DND-41 (cell line): Measurements from ENCODE around the gene PPP3CA.

Source experiments
- ATAC-seq: fragments of 200-7000 bp; cut with Tn5 transposase; 3 replicates; pipeline ENCODE4 v1.9.1; 2021; ENCODE audit warnings: low read depth; ENCODE audit not compliant: insufficient read depth
- DNase-seq: peaks from one replicate; pipeline ENCODE4 v3.0.0-alpha.2; 2020
- H2AFZ ChIP-seq: 2 replicates; pipeline ENCODE4 v1.6.0; 2012; ENCODE audit warnings: low read depth, low read length
- H3K27ac ChIP-seq: 2 replicates; pipeline ENCODE4 v1.5.1; 2012; ENCODE audit warnings: low read length, inconsistent platforms
- H3K27me3 ChIP-seq: fragments of 200-600 bp; sonication (generic); 2 replicates; pipeline ENCODE4 v1.6.0; 2012; ENCODE audit warnings: low read length, mild to moderate bottlenecking, inconsistent platforms; ENCODE audit not compliant: insufficient read depth, poor library complexity
- H3K36me3 ChIP-seq: 2 replicates; pipeline ENCODE4 v1.5.1; 2012; ENCODE audit warnings: low read length, inconsistent platforms; ENCODE audit not compliant: insufficient read depth
- H3K4me1 ChIP-seq: 2 replicates; pipeline ENCODE4 v1.5.1; 2012; ENCODE audit warnings: mild to moderate bottlenecking, low read length; ENCODE audit not compliant: insufficient read depth
- H3K4me2 ChIP-seq: 2 replicates; pipeline ENCODE4 v1.6.0; 2012; ENCODE audit warnings: mild to moderate bottlenecking, moderate library complexity, low read length, inconsistent platforms; ENCODE audit not compliant: insufficient read depth
- H3K4me3 ChIP-seq, 2 experiments: fragments of 200-600 bp in 1 of 2; shearing (Covaris generic) in 1 of 2; 2 replicates each; pipeline ENCODE4 v1.5.1; 2012 to 2016; ENCODE audit warnings: inconsistent platforms in 2 of 2, low read length in 2 of 2, mild to moderate bottlenecking in 2 of 2, low read depth in 1 of 2, moderate library complexity in 1 of 2
- H3K79me2 ChIP-seq: 2 replicates; pipeline ENCODE4 v1.6.0; 2012; ENCODE audit warnings: low read length, inconsistent platforms; ENCODE audit not compliant: insufficient read depth
- H3K9ac ChIP-seq: 2 replicates; pipeline ENCODE4 v1.6.0; 2012; ENCODE audit warnings: low read depth, mild to moderate bottlenecking, inconsistent platforms, low read length, moderate library complexity
- H3K9me3 ChIP-seq: 2 replicates; pipeline ENCODE4 v1.5.1; 2012; ENCODE audit warnings: low read length, moderate library complexity, mild to moderate bottlenecking, inconsistent platforms; ENCODE audit not compliant: insufficient read depth, severe bottlenecking
- H4K20me1 ChIP-seq: 2 replicates; pipeline ENCODE4 v1.6.0; 2012; ENCODE audit warnings: low read length; ENCODE audit not compliant: insufficient read depth
- EZH2 ChIP-seq: IDR thresholded peaks from 3 replicates; pipeline ENCODE4 v1.6.1; 2012; ENCODE audit warnings: borderline replicate concordance, low read depth, mild to moderate bottlenecking, moderate library complexity, low read length, inconsistent platforms; ENCODE audit not compliant: severe bottlenecking
- TF ChIP-seq, protein P1 (sequence below): IDR thresholded peaks from 2 replicates; pipeline ENCODE4 v1.5.1; 2012; ENCODE audit warnings: borderline replicate concordance, low read length, moderate library complexity, mild to moderate bottlenecking; ENCODE audit not compliant: poor library complexity, severe bottlenecking; ENCODE audit errors: extremely low read depth

PPP3CA gene

GRCh38 chr4:101264512-101264911 lies 82.8 kb downstream of the PPP3CA start:
- TF ChIP-seq, protein P1, sequence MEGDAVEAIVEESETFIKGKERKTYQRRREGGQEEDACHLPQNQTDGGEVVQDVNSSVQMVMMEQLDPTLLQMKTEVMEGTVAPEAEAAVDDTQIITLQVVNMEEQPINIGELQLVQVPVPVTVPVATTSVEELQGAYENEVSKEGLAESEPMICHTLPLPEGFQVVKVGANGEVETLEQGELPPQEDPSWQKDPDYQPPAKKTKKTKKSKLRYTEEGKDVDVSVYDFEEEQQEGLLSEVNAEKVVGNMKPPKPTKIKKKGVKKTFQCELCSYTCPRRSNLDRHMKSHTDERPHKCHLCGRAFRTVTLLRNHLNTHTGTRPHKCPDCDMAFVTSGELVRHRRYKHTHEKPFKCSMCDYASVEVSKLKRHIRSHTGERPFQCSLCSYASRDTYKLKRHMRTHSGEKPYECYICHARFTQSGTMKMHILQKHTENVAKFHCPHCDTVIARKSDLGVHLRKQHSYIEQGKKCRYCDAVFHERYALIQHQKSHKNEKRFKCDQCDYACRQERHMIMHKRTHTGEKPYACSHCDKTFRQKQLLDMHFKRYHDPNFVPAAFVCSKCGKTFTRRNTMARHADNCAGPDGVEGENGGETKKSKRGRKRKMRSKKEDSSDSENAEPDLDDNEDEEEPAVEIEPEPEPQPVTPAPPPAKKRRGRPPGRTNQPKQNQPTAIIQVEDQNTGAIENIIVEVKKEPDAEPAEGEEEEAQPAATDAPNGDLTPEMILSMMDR: no peak
- TF ChIP-seq EZH2: no peak
- Histone ChIP-seq H3K9ac (no peak overlapping the region), H3K9me3 (no peaks in the 10 kb centered on the region), H3K4me3 (no peak overlapping the region), H3K36me3 (no peaks in the 10 kb centered on the region), H2AFZ (no peak overlapping the region), H4K20me1 (peaks cover 11% of the 10 kb centered on the region; the same call in 1 of the 2 replicates), H3K79me2 (peaks cover 4% of the 10 kb centered on the region), H3K27ac (no peak overlapping the region), H3K4me1 (no peaks in the 10 kb centered on the region), H3K27me3 (no peaks in the 10 kb centered on the region), H3K4me2 (no peak overlapping the region)
- ATAC-seq: no peak
- DNase-seq: no peak

GRCh38 chr4:101262683-101263082 lies 84.6 kb downstream of the PPP3CA start:
- DNase-seq: no peak
- Histone ChIP-seq H3K27me3 (no peaks in the 10 kb centered on the region), H3K9me3 (no peaks in the 10 kb centered on the region), H3K4me2 (no peak overlapping the region), H3K27ac (no peak overlapping the region), H3K9ac (no peak overlapping the region), H3K4me1 (no peaks in the 10 kb centered on the region), H4K20me1 (peaks cover 15% of the 10 kb centered on the region; the same call in 1 of the 2 replicates), H3K79me2 (peaks cover 3% of the 10 kb centered on the region), H2AFZ (no peak overlapping the region), H3K4me3 (no peak overlapping the region), H3K36me3 (no peaks in the 10 kb centered on the region)
- ATAC-seq: no peak
- TF ChIP-seq EZH2: no peak
- TF ChIP-seq, protein P1: no peak

DNA sequence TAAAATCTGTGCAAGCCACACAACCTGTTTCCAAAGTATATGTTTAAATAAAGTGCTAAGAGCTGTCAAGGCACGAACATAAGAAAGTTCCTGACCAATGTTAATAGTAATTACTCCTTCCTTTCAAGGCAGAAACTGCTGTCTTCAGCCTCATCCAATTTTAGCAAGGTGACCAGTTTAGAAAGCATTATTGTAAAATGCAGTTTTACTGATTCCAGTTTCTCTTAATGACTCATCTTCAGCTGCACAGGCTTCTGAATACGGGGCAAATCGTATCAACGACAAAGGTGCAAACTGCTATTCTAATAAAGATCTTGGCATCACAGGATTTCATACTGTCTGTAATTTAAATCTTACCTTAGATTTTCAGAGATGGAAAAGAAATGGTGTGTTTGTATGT lies 87.5 kb downstream of the PPP3CA start:
- DNase-seq (no peak), ATAC-seq (no peak)
- H3K4me2 ChIP-seq: no peak overlapping the region
- no peaks in the 10 kb centered on the region for H3K27me3 ChIP-seq
- no peak overlapping the region for H2AFZ ChIP-seq
- H3K9me3 ChIP-seq: no peaks in the 10 kb centered on the region
- H3K4me3 ChIP-seq: no peak overlapping the region
- H3K9ac ChIP-seq: no peak overlapping the region
- no peak overlapping the region for H3K27ac ChIP-seq
- no peaks in the 10 kb centered on the region for H3K4me1 ChIP-seq
- peaks cover 10% of the 10 kb centered on the region; the same call in 1 of the 2 replicates for H4K20me1 ChIP-seq
- TF ChIP-seq, protein P1: no peak
- no peak for TF ChIP-seq EZH2
- peaks cover 6% of the 10 kb centered on the region; the same call in 1 of the 2 replicates for H3K79me2 ChIP-seq
- H3K36me3 ChIP-seq: no peaks in the 10 kb centered on the region

GRCh38 chr4:101258883-101259282 lies 88.4 kb downstream of the PPP3CA start:
- Histone ChIP-seq H3K9ac (no peak overlapping the region), H2AFZ (no peak overlapping the region), H3K9me3 (no peaks in the 10 kb centered on the region), H3K4me3 (no peak overlapping the region), H3K4me2 (no peak overlapping the region), H3K4me1 (no peaks in the 10 kb centered on the region), H4K20me1 (peaks cover 10% of the 10 kb centered on the region; the same call in 1 of the 2 replicates), H3K27me3 (no peaks in the 10 kb centered on the region), H3K79me2 (peaks cover 11% of the 10 kb centered on the region; the same call in 1 of the 2 replicates), H3K36me3 (no peaks in the 10 kb centered on the region), H3K27ac (no peak overlapping the region)
- no peak for DNase-seq
- ATAC-seq: no peak
- TF ChIP-seq, protein P1: no peak
- TF ChIP-seq EZH2: no peak
